ENCODE data around the gene HSBP1L1.

DNA sequence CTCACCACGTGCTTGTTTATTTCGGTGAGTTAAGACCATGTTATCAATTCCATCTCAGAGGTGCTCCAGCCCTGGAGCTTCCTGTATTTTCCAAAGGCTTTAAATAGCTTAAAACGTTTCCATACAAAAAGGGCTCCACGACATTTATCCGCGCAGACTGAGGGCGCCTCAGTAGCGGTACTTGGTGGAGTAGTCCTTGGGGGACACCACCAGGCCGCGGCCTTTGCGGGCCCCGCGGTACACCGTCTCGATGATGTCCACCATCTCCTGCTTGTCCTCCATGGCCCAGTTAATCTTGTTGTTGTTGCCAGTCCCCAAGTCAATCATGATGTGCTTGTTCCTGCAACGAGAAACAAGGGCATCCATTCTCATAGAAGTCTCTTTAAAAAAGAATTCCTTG is 9.1 kb downstream of the HSBP1L1 start:
- TF ChIP-seq, protein P1, sequence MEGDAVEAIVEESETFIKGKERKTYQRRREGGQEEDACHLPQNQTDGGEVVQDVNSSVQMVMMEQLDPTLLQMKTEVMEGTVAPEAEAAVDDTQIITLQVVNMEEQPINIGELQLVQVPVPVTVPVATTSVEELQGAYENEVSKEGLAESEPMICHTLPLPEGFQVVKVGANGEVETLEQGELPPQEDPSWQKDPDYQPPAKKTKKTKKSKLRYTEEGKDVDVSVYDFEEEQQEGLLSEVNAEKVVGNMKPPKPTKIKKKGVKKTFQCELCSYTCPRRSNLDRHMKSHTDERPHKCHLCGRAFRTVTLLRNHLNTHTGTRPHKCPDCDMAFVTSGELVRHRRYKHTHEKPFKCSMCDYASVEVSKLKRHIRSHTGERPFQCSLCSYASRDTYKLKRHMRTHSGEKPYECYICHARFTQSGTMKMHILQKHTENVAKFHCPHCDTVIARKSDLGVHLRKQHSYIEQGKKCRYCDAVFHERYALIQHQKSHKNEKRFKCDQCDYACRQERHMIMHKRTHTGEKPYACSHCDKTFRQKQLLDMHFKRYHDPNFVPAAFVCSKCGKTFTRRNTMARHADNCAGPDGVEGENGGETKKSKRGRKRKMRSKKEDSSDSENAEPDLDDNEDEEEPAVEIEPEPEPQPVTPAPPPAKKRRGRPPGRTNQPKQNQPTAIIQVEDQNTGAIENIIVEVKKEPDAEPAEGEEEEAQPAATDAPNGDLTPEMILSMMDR (conservative IDR thresholded peaks at IDR 0.05; ENCODE audit: low read depth, low read length): no peak
- TF ChIP-seq EZH2 (IDR thresholded peaks at IDR 0.05; ENCODE audit: low read length, unreplicated experiment) (no peak), EZH2phosphoT487 (IDR thresholded peaks at IDR 0.05; ENCODE audit: borderline replicate concordance, low read length) (no peak)

Data from PC-3 (cell line).